NT2/D1 (cell line): ENCODE results near the gene RTN4R.

Experiments
- SUZ12 ChIP-seq: IDR thresholded peaks from 2 replicates; pipeline ENCODE4 v1.6.1; 2011; ENCODE audit not compliant: insufficient read length, insufficient read depth; ENCODE audit errors: extremely low read depth
- YY1 ChIP-seq: IDR thresholded peaks from 2 replicates; pipeline ENCODE4 v1.6.1; 2011; ENCODE audit not compliant: insufficient read length, insufficient read depth
- ZNF274 ChIP-seq: IDR thresholded peaks from 2 replicates; pipeline ENCODE4 v1.6.1; 2011; ENCODE audit warnings: mild to moderate bottlenecking, low read depth, low read length

DNA sequence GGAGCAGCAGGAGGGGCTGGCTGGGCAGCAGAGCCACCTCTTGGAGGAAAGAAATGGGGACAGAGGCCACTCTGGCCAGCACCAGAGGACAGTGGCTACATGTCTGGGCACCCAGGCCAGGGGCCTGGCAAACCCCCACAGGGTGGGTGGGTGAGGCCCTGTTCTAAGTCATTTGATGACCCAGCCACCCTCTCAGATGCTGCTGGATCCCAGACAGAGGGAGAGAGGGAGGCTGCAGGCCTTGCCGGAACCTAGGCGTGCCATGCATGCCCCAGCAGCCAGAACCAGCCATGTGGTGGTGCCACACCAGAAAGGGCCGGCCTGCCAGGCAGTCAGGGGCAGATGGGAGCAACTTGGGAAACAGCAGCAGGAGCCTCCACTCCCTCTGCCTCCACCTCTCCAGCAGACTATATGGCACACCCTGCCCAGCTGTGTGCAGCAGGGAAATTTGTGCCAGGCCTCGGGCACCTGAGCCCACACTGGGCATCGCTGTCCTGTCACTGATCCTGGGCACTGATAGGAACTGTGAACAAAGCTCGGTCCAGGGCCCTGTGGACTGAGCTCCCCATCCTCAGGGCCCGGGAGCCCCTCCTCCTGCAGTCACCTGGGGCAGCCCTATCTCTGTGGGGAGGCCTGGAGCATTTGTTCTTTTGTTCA lies 45.2 kb downstream of the RTN4R start:
- TF ChIP-seq SUZ12 = no peak
- no peak for TF ChIP-seq ZNF274
- TF ChIP-seq YY1 = no peak
